Dendritic cell treated with granulocyte-macrophage colony-stimulating factor and Interleukin-4, amounts not matched to agents 40 ng/mL and 50 ng/mL, for 4 days (primary cell): Measurements from ENCODE around the gene DCP1B.

ENCODE experiments used
- H3K27ac Mint-ChIP-seq: one replicate; pipeline ENCODE4 v1.8.0; 2022; ENCODE audit warnings: mild to moderate bottlenecking, mixed read lengths
- H3K27me3 Mint-ChIP-seq: one replicate; pipeline ENCODE4 v1.8.0; 2022; ENCODE audit warnings: mild to moderate bottlenecking, mixed read lengths
- H3K36me3 Mint-ChIP-seq: one replicate; pipeline ENCODE4 v1.8.0; 2022; ENCODE audit warnings: low read depth, mixed read lengths
- H3K4me1 Mint-ChIP-seq: one replicate; pipeline ENCODE4 v1.8.0; 2022; ENCODE audit warnings: low read depth, mixed read lengths
- H3K4me3 Mint-ChIP-seq: one replicate; pipeline ENCODE4 v1.8.0; 2022; ENCODE audit warnings: mild to moderate bottlenecking, moderate library complexity, mixed read lengths
- H3K9me3 Mint-ChIP-seq: one replicate; pipeline ENCODE4 v1.8.0; 2022; ENCODE audit warnings: mixed read lengths
- intact Hi-C: fragments of 100-400 bp; cut with micrococcal nuclease; formaldehyde crosslinking; loops from one replicate; pipeline ENCODE4 v1.15.0; 2022

The DCP1B gene

DNA sequence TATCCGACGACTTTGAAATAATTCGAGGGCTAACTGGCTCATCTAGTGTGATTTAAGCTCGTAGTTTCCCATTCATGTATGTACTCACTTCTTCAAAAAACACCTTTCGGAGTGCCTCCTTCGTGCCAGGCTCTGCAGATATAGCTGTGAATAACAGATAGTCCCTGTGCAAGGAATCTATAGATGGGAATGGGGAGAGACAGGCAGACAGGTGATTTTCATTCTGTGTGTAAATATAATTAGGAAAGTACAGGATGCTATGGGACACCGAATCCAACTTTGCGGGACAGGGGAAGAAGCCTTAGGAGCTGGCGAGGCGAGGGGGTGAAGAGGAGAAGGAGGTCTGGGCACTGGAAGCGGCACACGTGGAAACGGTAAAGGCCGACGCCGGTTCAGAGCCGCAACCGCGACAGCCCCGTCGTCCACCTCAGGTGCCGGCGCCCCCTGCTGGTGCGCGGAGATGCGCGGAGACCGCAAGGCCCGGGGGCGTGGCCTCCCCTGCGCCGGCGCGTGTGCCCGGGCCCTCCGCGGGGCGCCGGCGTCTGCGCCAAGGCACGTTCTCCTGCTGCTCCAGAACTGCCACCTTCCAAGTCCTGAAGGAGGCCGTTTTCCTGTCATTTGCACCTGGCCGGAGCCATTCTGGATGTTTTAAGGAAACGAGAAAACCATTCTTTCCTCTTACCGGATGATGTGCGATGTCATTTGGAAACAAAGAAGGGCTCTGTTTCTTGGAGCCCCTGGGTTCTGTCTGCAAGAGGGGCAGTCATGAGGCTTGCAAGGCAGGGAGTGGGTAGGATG, 30.6 kb upstream of the DCP1B start:
- Mint-ChIP-seq H3K27me3 (peaks cover 66% of the 10 kb centered on the region), H3K9me3 (no peaks in the 10 kb centered on the region), H3K36me3 (no peaks in the 10 kb centered on the region), H3K4me3 (peak overlapping the region; percentile 51), H3K4me1 (peaks cover 15% of the 10 kb centered on the region), H3K27ac (no peak overlapping the region)
- intact Hi-C loops, result loop anchor here (10.0 kb wide), 1 partner anchor 240 kb away; no protein-coding TSS in a partner anchor

DNA sequence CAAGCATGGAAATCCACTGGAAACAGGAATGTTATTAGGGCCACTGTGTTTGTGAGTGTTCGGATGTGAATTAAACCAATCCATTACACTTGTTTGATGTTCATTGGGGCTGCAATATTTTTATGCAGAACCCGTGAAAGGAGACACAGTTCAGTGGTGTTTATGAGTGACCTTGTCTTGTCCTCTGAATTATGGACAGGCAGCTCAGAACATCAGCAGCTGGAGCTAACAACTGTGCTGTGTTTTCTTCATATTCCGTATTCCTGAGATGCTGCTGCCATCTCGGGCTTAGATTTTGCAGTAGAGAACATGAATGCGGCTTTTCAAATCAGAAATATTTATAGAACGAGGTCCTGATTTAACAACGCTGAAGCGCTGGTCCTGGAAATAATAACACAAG, 28.2 kb upstream of the DCP1B start:
- H3K36me3 Mint-ChIP-seq, result no peaks in the 10 kb centered on the region
- H3K27me3 Mint-ChIP-seq, result peaks cover 60% of the 10 kb centered on the region
- peaks cover 15% of the 10 kb centered on the region for H3K4me1 Mint-ChIP-seq
- intact Hi-C loops, result loop anchor here (10.0 kb wide), 1 partner anchor 238 kb away; no protein-coding TSS in a partner anchor
- H3K4me3 Mint-ChIP-seq, result no peak overlapping the region
- no peak overlapping the region for H3K27ac Mint-ChIP-seq
- H3K9me3 Mint-ChIP-seq, result no peaks in the 10 kb centered on the region

DNA sequence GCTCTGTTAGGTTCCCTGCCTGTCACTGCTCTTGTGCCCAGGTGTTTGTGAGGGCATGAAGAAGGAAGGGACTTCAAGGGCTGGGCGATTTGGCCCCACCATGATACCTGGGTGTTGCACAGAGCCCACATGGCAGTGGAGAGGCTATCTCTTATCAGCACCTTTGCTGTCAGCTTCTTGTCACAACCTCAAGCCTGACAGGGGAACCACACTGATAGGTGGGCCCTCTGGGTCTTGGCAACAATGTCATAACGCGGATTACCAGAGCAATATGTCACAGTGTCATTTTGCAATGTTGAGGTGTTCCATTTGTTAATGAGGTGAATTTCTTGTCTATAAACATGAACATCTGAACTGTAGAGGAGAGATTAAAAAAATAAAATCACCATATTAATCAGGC, 25.6 kb upstream of the DCP1B start:
- Mint-ChIP-seq H3K4me3 (no peak overlapping the region), H3K27ac (no peak overlapping the region)

DNA sequence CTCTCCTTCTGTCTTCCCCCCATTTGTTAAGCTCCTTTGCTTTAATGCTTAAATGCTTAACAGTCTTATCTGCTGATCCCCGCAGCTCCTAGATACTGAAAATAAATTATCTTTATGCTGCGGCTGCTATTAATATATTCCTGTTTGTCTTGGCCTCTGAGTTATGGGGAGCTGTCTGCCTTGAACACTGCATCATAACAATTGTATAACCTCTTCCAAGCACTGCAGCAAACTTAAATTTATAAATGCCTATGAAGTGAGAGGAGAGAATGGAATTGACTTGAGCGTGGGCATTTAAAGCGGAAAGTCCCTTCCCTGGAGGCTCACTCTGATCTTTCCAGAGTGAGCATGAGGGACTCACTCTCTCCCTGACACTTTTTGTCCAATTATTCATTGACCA, 23.1 kb upstream of the DCP1B start:
- no peaks in the 10 kb centered on the region for H3K36me3 Mint-ChIP-seq
- H3K27ac Mint-ChIP-seq, result no peak overlapping the region
- H3K4me1 Mint-ChIP-seq, result no peaks in the 10 kb centered on the region
- no peaks in the 10 kb centered on the region for H3K9me3 Mint-ChIP-seq
- peaks cover 12% of the 10 kb centered on the region for H3K27me3 Mint-ChIP-seq
- intact Hi-C loops, result no loop called here
- H3K4me3 Mint-ChIP-seq, result no peak overlapping the region

More for the DNA sequence above, 25.6 kb upstream of the DCP1B start:
- Mint-ChIP-seq H3K36me3 (no peaks in the 10 kb centered on the region), H3K4me1 (peaks cover 4% of the 10 kb centered on the region), H3K9me3 (no peaks in the 10 kb centered on the region), H3K27me3 (peaks cover 36% of the 10 kb centered on the region)
- intact Hi-C loops, result loop anchor here (10.0 kb wide), 1 partner anchor 235 kb away; no protein-coding TSS in a partner anchor

DNA sequence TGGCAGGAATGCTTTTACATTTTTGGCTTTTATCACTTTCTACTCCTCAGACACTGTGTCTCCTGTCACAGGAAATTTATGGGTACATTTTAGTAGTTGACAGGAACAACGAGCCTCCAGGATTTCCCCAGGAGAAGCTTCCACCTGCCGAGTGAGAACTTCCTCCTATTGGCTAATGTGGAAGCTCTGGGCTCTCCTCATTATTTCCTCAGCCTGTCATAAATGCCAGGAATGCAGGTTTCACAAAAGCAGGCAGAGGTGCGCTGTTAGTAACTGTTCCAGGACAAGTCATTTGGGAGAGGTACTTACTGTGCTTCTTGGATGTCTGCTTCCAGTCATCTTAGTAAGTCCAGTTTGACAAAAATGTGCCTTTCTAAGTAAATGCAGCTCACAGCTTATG, 19.1 kb upstream of the DCP1B start:
- Mint-ChIP-seq H3K4me1 (no peaks in the 10 kb centered on the region), H3K27ac (no peak overlapping the region), H3K27me3 (peaks cover 2% of the 10 kb centered on the region), H3K9me3 (no peaks in the 10 kb centered on the region), H3K36me3 (no peaks in the 10 kb centered on the region), H3K4me3 (no peak overlapping the region)
- intact Hi-C loops, result no loop called here

DNA sequence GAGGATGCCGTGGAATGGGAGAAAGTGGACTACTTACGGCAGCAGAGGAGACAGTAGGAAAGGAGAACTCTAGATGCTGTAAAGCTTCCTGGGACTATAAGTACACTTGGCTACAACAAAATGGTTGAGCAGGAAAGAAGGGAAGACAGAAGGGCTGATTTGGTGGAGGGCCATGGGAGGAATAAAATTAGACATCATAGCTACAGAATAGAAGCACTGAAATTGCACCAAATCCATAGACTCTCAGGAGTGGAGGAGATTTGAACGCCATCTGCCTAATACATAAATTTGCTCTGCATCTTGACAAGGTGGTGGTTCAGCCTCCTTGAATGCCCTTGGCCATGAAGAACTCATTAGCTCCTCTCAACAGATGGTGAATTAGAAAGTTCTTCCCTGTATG, 16.3 kb upstream of the DCP1B start:
- Mint-ChIP-seq H3K27me3 (peaks cover 2% of the 10 kb centered on the region), H3K27ac (no peak overlapping the region)

DNA sequence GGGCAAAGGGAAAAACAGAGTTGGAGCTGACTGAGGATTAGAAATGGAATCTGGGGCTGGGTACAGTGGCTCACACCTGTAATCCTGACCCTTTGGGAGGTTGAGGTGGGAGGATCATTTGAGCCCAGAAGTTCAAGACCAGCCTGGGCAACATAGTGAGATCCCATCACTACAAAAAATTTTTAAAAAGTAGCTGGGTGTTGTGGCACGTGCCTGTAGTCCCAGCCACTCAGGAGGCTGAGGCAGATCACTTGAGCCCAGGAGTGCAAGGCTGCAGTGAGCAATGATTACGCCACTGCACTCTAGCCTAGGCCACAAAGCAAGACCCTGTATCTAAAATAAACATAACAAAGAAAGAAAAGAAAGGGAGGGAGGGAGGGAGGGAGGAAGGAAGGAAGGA, 14.9 kb upstream of the DCP1B start:
- Mint-ChIP-seq H3K36me3 (no peaks in the 10 kb centered on the region), H3K4me1 (no peaks in the 10 kb centered on the region), H3K27ac (no peak overlapping the region), H3K9me3 (no peaks in the 10 kb centered on the region), H3K4me3 (no peak overlapping the region), H3K27me3 (peaks cover 3% of the 10 kb centered on the region)
- intact Hi-C loops, result no loop called here

More for the DNA sequence above, 16.3 kb upstream of the DCP1B start:
- Mint-ChIP-seq H3K36me3 (no peaks in the 10 kb centered on the region), H3K4me3 (no peak overlapping the region), H3K9me3 (no peaks in the 10 kb centered on the region), H3K4me1 (no peaks in the 10 kb centered on the region)
- intact Hi-C loops, result no loop called here

DNA sequence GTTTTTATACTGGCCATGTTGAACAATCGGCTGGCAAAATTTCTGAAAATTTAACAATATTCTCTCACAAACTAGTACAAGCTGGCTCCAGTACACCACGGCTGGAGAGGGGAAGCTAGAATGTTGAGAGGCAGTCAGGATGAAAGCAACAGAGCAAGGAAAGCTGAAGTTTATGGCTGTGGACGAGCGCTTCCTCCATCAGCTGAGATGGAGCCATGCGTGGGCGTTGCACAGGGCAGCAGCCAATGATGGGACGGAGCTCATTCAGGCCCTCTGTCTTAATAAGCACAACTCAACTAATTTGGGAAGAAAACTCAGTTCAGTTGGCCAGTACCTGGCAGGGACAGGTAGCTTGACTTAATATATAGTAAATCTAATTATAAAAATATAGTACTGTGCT, 14.1 kb upstream of the DCP1B start:
- Mint-ChIP-seq H3K4me1 (no peaks in the 10 kb centered on the region), H3K4me3 (no peak overlapping the region), H3K36me3 (no peaks in the 10 kb centered on the region), H3K27me3 (peaks cover 3% of the 10 kb centered on the region), H3K9me3 (no peaks in the 10 kb centered on the region), H3K27ac (no peak overlapping the region)
- intact Hi-C loops, result no loop called here

DNA sequence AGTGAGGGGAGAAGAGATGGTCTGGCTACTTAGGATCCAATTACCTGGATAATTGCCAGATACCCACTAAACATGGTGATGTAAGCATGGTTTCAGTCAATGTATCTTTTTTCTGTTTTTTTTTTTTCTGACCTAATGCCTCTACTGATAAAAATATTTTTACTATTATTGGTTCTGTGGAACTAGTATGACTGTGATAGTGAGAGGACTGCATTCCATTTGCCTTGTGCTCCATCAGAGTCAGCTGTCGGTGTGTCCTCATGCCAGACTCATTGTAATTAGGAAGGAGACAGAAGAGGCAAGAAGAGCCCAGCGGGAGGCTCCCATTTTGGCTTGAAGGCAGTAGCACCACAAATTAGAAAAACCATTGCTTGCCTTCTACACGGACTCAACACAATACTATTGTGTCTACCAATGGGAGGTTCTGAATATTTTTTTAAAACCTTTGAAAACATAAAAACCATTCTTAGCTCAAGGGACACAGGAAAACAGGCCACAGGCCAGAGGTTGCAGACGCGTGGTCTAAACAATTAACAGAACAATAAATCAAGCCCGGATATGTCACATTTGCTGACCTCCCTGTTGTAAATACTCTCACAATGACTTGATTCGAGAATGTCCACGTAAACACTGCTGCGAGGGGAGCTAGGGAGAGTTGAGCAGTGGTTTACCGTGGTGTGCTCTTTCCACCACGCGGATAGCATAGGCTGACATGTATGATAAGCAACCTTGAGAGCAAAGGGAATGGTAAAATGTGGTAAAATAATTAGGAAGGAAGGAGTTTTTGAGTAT, 13.5 kb upstream of the DCP1B start:
- Mint-ChIP-seq H3K4me3 (no peak overlapping the region), H3K27ac (no peak overlapping the region), H3K36me3 (no peaks in the 10 kb centered on the region), H3K9me3 (no peaks in the 10 kb centered on the region), H3K27me3 (peaks cover 3% of the 10 kb centered on the region), H3K4me1 (no peaks in the 10 kb centered on the region)
- intact Hi-C loops, result no loop called here

DNA sequence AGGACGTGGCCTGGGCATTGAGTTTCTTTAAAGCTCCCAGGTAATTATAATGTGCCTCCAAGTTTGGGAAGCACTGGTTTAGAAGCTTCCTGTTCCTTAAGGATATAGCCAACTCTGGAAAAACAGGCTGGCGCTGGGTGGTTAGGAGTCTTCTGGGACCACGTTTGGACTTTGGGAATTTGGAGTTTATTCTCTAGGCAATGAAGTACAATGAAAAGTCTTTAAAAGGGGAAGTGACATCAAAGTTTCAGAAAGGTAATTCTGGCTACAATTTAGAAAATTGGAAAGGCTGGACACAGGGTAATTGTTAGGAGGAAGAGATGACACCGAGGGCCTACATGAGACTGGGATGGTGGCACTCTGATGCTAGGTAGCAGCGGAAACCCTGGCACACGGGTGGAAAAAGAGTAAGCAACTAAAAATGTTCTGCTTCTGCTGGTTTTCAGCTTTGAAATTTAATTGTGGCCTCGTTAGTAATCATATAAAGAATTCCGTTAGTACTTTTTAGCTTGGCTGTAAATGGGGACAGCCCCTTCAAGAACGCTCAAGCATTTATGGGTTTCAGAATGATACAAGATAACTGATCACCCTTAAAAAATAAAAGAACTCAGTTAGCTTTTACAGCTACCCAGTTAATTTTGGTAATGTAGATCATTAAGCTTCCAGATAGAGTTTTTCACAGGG, 12.7 kb upstream of the DCP1B start:
- Mint-ChIP-seq H3K27ac (no peak overlapping the region), H3K4me3 (no peak overlapping the region), H3K36me3 (no peaks in the 10 kb centered on the region), H3K9me3 (no peaks in the 10 kb centered on the region), H3K4me1 (no peaks in the 10 kb centered on the region), H3K27me3 (peaks cover 3% of the 10 kb centered on the region)
- intact Hi-C loops, result no loop called here

DNA sequence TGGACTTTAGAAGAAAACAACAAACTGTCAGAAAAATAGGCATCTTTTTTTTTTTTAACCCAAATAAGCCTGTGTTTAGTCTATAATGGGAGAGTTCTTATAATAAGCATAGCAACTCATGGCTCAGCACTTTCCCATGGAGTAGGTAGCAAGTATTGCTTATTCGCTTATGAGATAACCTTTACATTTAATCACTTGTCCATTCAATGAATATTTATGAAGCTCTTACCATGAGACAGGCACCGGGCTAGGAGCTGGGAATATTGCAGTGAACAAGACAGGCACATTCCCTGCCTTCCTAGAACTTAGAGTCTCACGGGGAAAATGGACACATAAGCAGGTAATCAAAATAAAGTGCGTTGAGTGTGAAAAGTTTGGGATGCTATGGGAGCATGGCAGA, 10.0 kb upstream of the DCP1B start:
- no peaks in the 10 kb centered on the region for H3K9me3 Mint-ChIP-seq
- intact Hi-C loops, result no loop called here
- H3K4me1 Mint-ChIP-seq, result no peaks in the 10 kb centered on the region
- H3K4me3 Mint-ChIP-seq, result no peak overlapping the region
- H3K36me3 Mint-ChIP-seq, result no peaks in the 10 kb centered on the region
- peaks cover 10% of the 10 kb centered on the region for H3K27me3 Mint-ChIP-seq
- H3K27ac Mint-ChIP-seq, result no peak overlapping the region

DNA sequence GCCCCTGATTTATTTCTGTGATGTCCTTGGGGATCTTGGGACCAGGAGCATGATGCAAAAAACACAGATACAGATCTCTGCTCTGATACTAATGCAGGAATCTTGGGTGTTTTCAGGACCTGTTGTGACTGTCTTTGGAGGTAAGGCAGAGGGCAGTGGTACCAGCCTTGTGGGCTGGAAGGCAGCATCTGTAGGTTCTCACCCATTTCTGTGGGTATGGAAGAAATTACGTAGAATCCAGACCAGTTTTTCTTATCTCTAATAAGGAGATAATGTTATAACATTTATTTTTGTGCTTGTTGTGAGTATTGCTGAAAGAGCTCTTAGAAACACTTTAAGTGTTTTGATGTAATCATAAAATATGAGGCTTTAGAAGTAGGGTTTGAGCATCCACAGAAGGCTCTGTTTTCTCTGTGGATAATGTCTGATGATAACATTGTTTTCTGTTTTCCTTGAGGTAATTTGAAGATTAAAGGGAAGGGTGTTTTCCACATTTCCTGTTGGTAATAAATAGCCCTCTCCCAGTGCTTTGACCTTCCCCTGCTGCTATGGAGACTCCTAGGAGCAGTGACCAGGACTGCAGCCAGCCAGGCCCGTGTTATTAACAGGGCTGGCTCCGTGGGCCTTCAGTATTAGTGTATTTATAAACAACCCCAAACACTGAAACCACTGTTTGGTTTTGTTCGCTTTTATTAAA, 9.4 kb upstream of the DCP1B start:
- Mint-ChIP-seq H3K27ac (no peak overlapping the region), H3K9me3 (no peaks in the 10 kb centered on the region), H3K27me3 (peaks cover 10% of the 10 kb centered on the region), H3K36me3 (no peaks in the 10 kb centered on the region), H3K4me3 (no peak overlapping the region), H3K4me1 (no peaks in the 10 kb centered on the region)
- intact Hi-C loops, result no loop called here

DNA sequence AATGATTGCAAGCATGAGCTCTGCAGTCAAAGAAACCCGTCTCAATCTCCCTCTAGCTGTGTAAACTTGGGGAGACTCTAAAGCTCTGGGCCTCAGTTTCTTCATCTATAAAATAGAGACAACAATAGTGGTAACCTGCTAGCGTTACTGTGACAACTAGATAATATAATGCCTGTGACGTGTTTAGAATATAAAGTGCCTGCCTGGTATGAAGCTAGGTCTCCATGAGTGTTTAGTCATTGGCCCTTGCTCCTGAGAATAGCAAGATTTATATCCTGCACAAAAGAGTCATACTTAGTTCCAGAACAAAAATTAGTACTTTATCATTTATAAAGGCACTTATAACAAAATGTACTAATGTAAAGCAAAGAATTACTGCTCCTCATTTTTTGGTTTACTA, 8.8 kb upstream of the DCP1B start:
- Mint-ChIP-seq H3K36me3 (no peaks in the 10 kb centered on the region), H3K9me3 (no peaks in the 10 kb centered on the region), H3K27ac (no peak overlapping the region), H3K4me3 (no peak overlapping the region), H3K27me3 (peaks cover 10% of the 10 kb centered on the region), H3K4me1 (no peaks in the 10 kb centered on the region)
- intact Hi-C loops, result no loop called here
